DND-41 (cell line): Measurements from ENCODE around the gene PSMF1.

Experiments
- ATAC-seq: fragments of 200-7000 bp; cut with Tn5 transposase; 3 replicates; pipeline ENCODE4 v1.9.1; 2021; ENCODE audit warnings: low read depth; ENCODE audit not compliant: insufficient read depth
- DNase-seq: peaks from one replicate; pipeline ENCODE4 v3.0.0-alpha.2; 2020
- H2AFZ ChIP-seq: 2 replicates; pipeline ENCODE4 v1.6.0; 2012; ENCODE audit warnings: low read depth, low read length
- H3K27ac ChIP-seq: 2 replicates; pipeline ENCODE4 v1.5.1; 2012; ENCODE audit warnings: low read length, inconsistent platforms
- H3K27me3 ChIP-seq: fragments of 200-600 bp; sonication (generic); 2 replicates; pipeline ENCODE4 v1.6.0; 2012; ENCODE audit warnings: low read length, mild to moderate bottlenecking, inconsistent platforms; ENCODE audit not compliant: insufficient read depth, poor library complexity
- H3K36me3 ChIP-seq: 2 replicates; pipeline ENCODE4 v1.5.1; 2012; ENCODE audit warnings: low read length, inconsistent platforms; ENCODE audit not compliant: insufficient read depth
- H3K4me1 ChIP-seq: 2 replicates; pipeline ENCODE4 v1.5.1; 2012; ENCODE audit warnings: mild to moderate bottlenecking, low read length; ENCODE audit not compliant: insufficient read depth
- H3K4me2 ChIP-seq: 2 replicates; pipeline ENCODE4 v1.6.0; 2012; ENCODE audit warnings: mild to moderate bottlenecking, moderate library complexity, low read length, inconsistent platforms; ENCODE audit not compliant: insufficient read depth
- H3K4me3 ChIP-seq, 2 experiments: fragments of 200-600 bp in 1 of 2; shearing (Covaris generic) in 1 of 2; 2 replicates each; pipeline ENCODE4 v1.5.1; 2012 to 2016; ENCODE audit warnings: inconsistent platforms in 2 of 2, low read length in 2 of 2, mild to moderate bottlenecking in 2 of 2, low read depth in 1 of 2, moderate library complexity in 1 of 2
- H3K79me2 ChIP-seq: 2 replicates; pipeline ENCODE4 v1.6.0; 2012; ENCODE audit warnings: low read length, inconsistent platforms; ENCODE audit not compliant: insufficient read depth
- H3K9ac ChIP-seq: 2 replicates; pipeline ENCODE4 v1.6.0; 2012; ENCODE audit warnings: low read depth, mild to moderate bottlenecking, inconsistent platforms, low read length, moderate library complexity
- H3K9me3 ChIP-seq: 2 replicates; pipeline ENCODE4 v1.5.1; 2012; ENCODE audit warnings: low read length, moderate library complexity, mild to moderate bottlenecking, inconsistent platforms; ENCODE audit not compliant: insufficient read depth, severe bottlenecking
- H4K20me1 ChIP-seq: 2 replicates; pipeline ENCODE4 v1.6.0; 2012; ENCODE audit warnings: low read length; ENCODE audit not compliant: insufficient read depth
- CTCF ChIP-seq: IDR thresholded peaks from 2 replicates; pipeline ENCODE4 v1.5.1; 2012; ENCODE audit warnings: borderline replicate concordance, low read length, moderate library complexity, mild to moderate bottlenecking; ENCODE audit not compliant: poor library complexity, severe bottlenecking; ENCODE audit errors: extremely low read depth
- EZH2 ChIP-seq: IDR thresholded peaks from 3 replicates; pipeline ENCODE4 v1.6.1; 2012; ENCODE audit warnings: borderline replicate concordance, low read depth, mild to moderate bottlenecking, moderate library complexity, low read length, inconsistent platforms; ENCODE audit not compliant: severe bottlenecking

The PSMF1 gene, protein sequence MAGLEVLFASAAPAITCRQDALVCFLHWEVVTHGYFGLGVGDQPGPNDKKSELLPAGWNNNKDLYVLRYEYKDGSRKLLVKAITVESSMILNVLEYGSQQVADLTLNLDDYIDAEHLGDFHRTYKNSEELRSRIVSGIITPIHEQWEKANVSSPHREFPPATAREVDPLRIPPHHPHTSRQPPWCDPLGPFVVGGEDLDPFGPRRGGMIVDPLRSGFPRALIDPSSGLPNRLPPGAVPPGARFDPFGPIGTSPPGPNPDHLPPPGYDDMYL

GRCh38 chr20:1118336-1119127 is at the start of gene PSMF1:
PSMF1 (plus strand) TSS chr20:1118602; CDS start chr20:1118774, 172 bp downstream.
- Histone ChIP-seq H3K4me3 (peak within 1 kb of the TSS; percentile 92 to 98), H4K20me1 (peaks cover 7% of the 10 kb centered on the region; the same call in 1 of the 2 replicates), H3K27me3 (no peaks in the 10 kb centered on the region), H3K4me1 (peaks cover 57% of the 10 kb centered on the region), H3K27ac (peak within 1 kb of the TSS; percentile 91), H3K4me2 (peak within 1 kb of the TSS; percentile 67), H3K9me3 (no peaks in the 10 kb centered on the region), H3K9ac (peak within 1 kb of the TSS; percentile 86), H2AFZ (peak within 1 kb of the TSS; percentile 99), H3K36me3 (peaks cover 34% of the 10 kb centered on the region), H3K79me2 (peaks cover 60% of the 10 kb centered on the region)
- no peak for TF ChIP-seq EZH2
- TF ChIP-seq CTCF = peak; percentile 12
- DNase-seq = peak; percentile 97
- peak; percentile 98 for ATAC-seq

- H3K27me3 ChIP-seq = no peaks in the 10 kb centered on the region
- no peak for TF ChIP-seq EZH2
- TF ChIP-seq CTCF = no peak
Observed at GRCh38 chr20:1072258-1072657, 46.1 kb upstream of the PSMF1 start.

DNA sequence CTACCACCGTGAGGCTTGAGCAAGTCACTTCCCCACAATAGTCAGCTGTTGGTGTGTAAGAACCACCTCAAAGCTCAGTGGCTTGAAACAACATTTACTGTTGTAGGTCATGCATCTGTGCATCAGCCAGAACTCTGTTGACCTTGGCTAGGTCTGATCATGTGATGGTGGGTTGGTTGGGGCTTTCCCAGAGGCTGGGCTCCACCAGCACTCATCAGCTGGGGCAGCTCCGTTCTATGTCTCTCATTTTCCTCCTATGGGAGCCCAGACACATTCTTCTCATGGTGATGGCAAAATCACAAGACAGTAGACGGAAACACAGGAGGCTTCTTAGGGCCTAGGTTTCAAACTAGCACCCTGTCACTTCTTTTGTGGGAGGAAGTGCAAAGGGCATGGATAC is 42.8 kb upstream of the PSMF1 start:
- TF ChIP-seq EZH2 (no peak), CTCF (no peak)
- DNase-seq (no peak), ATAC-seq (no peak)
- Histone ChIP-seq H3K4me2 (no peak overlapping the region), H3K36me3 (no peaks in the 10 kb centered on the region), H3K27me3 (no peaks in the 10 kb centered on the region), H3K9me3 (no peaks in the 10 kb centered on the region), H4K20me1 (no peaks in the 10 kb centered on the region; the same call in 1 of the 2 replicates), H3K4me1 (no peaks in the 10 kb centered on the region), H3K27ac (no peak overlapping the region), H3K9ac (no peak overlapping the region), H3K79me2 (no peaks in the 10 kb centered on the region), H2AFZ (no peak overlapping the region), H3K4me3 (no peak overlapping the region)

More at GRCh38 chr20:1072258-1072657, 46.1 kb upstream of the PSMF1 start:
- Histone ChIP-seq H3K4me3 (no peak overlapping the region), H3K36me3 (no peaks in the 10 kb centered on the region), H3K4me1 (no peaks in the 10 kb centered on the region), H3K27ac (no peak overlapping the region), H3K9ac (no peak overlapping the region), H3K4me2 (no peak overlapping the region), H3K79me2 (no peaks in the 10 kb centered on the region), H3K9me3 (no peaks in the 10 kb centered on the region), H4K20me1 (no peaks in the 10 kb centered on the region), H2AFZ (no peak overlapping the region)
- DNase-seq = no peak
- no peak for ATAC-seq
